Dedifferentiated amniotic fluid mesenchymal stem cell (primary cell): Measurements from ENCODE around the gene DHRS7.

ENCODE experiments used
- DNase-seq: peaks from one replicate; pipeline ENCODE4 v3.0.0-alpha.2; 2016; ENCODE audit errors: extremely low spot score

DHRS7 gene, protein sequence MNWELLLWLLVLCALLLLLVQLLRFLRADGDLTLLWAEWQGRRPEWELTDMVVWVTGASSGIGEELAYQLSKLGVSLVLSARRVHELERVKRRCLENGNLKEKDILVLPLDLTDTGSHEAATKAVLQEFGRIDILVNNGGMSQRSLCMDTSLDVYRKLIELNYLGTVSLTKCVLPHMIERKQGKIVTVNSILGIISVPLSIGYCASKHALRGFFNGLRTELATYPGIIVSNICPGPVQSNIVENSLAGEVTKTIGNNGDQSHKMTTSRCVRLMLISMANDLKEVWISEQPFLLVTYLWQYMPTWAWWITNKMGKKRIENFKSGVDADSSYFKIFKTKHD

DNA sequence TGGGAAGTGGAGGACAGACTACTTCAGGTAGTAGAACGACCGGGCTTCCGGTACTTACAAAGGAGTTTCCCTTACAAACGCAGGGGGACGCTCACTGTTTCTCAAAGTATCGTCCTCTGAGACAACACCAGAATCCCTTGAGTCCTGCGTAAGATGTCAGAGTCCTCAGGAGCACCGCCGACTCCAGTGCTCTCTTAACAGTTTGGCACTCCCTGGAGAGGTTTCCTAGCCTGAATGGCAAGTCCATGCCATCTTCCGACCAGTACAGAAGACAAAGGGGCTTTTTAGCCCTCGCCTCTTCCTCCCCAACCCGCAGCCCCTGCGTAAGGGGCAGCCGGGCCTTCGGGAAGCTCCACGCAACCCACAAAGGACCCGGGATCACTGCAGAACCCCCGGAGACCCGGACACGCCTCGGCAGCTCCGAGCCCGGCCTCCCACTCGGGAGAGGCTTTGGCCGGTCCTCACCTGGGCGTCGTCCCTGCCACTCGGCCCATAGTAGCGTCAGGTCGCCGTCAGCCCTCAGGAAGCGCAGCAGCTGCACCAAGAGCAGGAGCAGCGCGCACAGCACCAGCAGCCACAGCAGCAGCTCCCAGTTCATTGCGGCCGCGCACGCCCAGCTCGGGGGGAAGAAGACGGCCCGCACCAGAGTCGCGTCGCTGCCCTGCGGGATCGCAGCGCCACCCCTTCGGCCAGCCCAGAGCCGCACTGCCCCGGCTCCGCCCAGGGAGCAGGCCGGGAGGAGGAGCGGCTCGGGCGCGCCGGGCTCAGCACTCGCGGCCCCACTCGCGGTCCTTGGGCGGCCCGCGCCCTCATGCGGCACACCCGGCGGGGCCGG is at the start of gene DHRS7:
Gene DHRS7 (minus strand): TSS at position 687 of the 835 bp plus-strand sequence. CDS start 89 bp downstream, at position 598.
- DNase-seq = peak; percentile 85

GRCh38 chr14:60214415-60215126 is 49.4 kb upstream of the DHRS7 start:
- DNase-seq = no peak

- DNase-seq = no peak
These were observed 48.8 kb upstream of the DHRS7 start for GRCh38 chr14:60214003-60214402.

DNA sequence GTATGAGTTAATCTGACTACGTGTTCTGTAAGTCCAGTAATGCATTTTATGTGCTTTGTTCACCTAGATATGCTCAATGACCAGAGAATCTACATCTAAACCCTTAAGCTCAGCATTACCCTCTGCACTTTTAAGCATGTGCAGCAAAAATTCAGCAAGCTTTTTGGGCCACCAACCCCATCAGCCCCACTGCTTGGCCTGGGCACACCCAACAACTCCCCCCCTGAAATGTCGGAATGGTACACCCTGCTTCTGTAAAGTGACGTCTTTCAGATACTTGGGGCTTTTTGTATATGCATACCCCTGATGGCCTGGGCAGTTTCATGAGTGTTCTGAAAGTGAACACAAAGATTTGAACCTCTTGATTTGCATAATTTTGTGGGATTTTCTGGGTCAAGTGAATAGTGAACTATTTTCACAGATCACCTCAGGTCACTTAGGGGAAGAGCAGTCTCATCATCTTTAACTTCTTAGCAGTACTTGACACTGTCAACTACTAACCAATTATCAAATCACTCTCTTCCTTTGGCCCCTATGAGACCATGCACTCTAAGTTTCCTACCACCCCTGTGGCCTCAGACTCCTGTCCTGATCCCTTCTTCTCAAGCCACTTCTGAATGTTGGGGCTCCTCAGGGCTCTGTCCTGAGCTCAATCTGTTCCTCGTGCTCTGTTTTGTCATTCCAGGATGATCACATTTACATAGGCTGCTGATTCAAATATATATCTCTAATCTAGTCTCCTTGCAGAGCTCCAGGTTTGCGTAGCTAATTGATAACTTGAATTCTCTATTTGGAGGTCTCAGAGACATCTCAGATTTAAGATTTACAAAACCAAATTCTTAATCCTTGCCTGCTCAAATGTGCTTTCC is 47.5 kb upstream of the DHRS7 start:
- no peak for DNase-seq

- no peak for DNase-seq
These were observed 46.0 kb upstream of the DHRS7 start for GRCh38 chr14:60211153-60211552.

GRCh38 chr14:60210703-60211102 is 45.5 kb upstream of the DHRS7 start:
- no peak for DNase-seq

DNA sequence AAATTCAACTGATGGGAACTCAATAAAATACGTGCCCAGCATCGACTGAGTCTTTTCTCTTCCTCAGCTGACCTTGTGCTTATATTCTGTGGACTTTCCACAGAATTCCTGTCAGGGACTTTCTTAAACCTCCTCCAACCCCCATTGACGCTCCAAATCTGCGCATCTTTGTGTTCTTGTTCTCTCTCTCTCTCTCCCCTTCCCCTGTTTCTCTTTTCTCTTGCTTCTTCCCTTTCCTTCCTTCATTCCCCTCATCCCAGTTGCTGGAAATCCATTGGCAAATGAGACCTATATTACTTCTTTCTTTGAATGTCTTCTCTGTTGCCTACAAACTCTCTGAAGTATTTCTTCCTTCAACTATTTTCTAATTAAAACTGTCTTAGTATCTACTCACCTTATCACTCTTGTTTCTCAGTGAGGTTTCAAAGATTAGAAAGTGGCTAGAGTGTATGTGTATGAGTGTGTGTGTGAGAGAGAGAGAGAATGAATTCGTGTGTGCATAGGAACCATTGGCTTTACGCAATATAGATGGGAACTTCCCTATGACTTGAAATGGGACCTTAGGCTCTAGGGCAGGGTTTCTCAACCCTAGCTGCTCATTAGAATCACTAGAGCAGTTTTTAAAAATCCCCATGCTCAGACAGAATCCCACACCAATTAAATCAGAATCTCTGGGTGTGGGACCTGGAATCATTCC is 41.8 kb upstream of the DHRS7 start:
- DNase-seq = no peak

- no peak for DNase-seq
These were observed 41.1 kb upstream of the DHRS7 start for GRCh38 chr14:60206249-60206670.

- no peak for DNase-seq
These were observed 39.9 kb upstream of the DHRS7 start for GRCh38 chr14:60204843-60205774.

DNA sequence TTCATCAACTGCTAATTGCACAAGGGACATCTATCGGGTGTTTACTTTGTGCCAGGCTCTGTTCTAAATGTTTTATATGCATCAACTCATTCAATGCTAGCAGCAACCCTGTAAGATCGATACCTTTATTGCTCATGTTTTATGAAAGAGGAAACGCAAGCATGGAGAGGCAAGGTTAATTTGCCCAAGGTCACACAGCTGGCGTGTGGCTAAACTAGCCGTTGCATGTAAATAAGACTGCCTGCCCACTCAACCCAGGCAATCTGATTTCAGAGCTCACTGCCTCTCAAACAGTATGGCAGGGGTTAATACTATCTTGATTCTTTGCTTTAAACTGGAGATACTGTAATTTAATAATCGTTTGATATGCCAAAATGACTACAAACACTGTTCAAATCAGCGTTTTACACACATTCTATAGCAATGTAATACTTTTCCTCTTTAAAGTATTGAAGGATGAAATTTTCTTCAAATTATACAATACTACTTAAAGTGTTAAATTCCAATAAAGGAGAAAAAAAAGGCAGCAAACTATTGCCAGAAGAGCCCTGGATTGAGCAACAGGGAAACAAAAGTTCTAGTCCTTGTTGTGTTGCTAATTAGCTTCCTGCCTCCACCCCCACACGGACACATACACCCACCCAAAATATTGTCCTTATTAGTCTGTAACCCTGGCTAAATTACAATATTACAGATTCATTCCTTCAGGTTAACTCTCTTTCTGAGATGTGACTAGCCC is 39.1 kb upstream of the DHRS7 start:
- no peak for DNase-seq

DNA sequence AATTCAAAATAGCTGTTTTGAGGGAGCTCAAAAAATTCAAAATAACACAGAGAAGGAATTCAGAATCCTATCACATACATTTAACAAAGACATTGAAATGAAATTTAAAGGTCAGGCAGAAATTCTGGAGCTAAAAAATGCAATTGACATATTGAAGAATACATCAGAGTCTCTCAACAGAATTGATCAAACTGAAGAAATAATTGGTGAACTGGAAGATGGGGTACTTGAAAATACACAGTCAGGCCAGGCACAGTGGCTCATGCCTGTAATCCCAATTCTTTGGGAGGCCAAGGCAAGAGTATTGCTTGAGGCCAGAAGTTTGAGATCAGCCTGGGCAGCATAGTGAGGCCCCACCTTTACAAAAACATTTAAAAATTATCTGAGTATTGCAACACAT is 34.1 kb upstream of the DHRS7 start:
- DNase-seq = no peak

- no peak for DNase-seq
These were observed 32.6 kb upstream of the DHRS7 start for GRCh38 chr14:60197629-60198303.

DNA sequence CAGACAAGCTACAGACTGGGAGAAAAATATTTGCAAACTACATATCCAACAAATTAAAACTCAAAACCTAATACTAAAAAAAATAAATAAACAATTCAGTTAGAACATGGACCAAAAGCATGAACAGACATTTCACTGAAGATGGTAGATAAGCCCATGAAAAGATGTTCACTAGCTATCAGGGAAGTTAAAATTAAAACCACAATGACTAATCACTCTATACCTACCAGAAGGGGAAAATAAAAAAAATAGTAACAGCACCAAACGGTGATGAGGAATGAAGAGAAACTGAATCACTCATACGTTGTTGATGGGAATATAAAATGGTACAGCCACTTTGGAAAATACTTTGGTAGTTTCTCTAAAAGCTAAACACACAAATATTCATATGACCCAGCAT is 31.1 kb upstream of the DHRS7 start:
- DNase-seq = no peak

- no peak for DNase-seq
These were observed 30.1 kb upstream of the DHRS7 start for GRCh38 chr14:60195179-60195810.

DNA sequence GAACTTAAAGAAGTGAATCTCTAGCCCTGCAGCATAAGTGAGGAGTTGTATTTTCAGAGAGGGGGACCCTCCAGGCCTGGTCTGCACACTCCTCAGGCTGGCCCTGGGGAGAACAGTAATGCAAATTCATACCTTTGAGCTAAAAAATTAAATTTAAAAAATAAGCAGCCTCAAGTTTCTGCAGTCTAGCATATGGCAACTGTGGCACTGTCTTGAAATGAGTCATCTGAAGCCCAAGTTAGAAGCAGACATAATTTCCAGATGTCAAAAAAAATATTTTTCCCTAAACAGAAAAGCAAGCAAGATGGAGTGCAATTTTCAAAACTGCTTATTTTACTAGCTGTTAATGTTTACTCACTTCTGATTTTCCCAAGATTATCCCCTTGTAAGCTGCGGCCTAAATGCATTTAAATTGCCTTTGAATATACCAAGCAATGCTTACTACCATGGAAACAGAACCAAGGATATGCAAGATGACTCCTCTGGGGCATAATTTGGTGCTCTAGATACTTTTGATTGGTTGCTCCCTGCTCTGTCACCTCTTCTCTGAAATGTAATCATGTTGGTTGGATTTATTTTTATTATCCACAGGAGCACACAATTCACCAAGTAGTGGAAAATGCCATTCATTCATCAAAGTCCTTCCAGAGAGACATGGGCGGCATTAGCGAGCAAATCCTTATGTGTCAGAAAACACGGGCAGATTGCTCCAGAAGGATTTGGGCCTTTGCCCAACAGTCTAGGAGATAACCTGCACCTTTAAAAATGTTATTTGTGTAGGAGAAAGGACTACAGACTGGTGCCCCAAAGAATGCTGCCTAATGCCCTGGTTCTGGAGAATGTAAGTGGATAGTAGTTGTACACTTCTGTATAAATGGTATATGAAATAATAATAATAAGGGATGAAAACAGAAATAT is 25.0 kb upstream of the DHRS7 start:
- DNase-seq = no peak

GRCh38 chr14:60188696-60189095 is 23.5 kb upstream of the DHRS7 start:
- DNase-seq = no peak

DNA sequence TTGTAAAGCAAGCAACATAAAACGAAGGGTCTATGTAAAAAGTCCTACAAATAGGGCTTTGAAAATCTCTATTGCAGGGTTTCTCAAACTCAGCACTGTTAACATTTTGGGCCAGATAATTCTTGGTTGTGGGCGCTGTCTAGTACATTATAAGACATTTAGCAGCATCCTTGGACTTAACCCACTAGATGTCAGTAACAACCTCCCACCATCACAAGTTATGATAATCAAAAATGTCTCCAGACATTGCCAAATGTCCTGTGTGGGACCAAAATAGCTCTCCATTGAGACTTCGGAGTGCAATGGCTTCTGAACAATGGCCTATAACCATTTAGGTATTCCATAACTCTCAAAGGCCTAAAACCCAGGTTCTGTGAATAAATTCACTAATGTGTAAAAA is 22.9 kb upstream of the DHRS7 start:
- no peak for DNase-seq
